HG03045 (cell line): Measurements from ENCODE around the gene LPP.

Source experiments
- ATAC-seq: cut with Tn5 transposase; IDR thresholded peaks from one replicate; pipeline ENCODE4 v1.9.1; 2021; ENCODE audit warnings: mild to moderate bottlenecking, moderate library complexity; ENCODE audit not compliant: unreplicated experiment

LPP gene

DNA sequence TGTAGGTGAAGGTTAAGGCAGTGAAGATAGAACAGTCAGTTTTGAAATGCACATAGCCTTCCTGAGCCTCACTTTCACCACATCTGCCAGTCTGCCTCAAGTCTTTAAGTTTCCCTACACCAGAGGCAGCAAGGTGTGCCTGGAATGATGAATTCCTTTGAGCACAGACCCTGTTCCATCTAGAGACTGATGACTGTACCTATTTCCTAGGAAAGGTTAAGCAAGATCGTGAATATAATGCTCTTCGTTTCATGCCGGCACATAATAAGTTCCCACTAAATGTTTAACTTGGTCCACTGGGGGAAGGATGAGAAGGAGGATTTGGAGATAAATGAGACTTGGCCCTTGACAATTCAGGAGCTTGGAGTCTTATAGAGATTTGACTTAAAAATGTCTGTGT is 141.9 kb downstream of the LPP start:
- ATAC-seq: no peak

DNA sequence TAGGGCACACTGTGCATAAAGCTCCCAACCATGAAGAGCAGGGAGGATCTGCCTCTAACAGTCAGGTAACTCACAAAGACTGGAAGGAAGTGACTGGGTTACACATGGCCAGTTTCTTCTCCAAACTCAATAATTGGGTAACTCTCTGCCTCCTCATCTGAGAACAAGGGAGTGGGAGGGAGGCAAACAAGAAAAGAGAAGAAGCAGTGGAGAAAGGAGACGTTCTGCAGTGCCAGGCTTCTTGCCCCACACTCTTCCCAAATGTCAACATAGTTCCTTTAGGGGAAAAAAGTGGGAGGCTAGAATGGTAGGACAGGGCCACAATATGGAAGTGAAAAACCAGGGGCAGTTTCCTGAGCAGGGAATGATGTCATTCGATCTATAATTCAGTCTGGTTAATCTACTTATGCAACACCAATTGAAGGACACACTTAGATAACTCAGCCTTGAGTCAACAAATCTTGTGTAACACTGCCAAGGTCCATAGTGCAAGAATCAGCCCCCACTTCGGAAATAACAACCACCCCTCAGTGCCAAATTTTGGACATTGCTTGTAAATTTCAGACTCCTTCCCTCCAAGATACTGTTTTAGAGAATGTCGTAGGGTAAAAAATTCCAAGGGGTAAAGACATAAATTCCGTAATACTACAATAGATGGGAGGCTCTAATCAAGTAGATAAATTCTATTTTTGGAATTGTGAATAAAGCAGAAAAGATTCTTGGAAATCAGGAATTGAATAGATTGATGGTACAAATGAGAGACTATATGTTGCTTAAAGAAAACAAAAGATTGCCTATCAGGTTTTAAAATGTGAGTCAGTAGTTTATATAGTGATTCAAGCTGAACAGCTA is 143.0 kb downstream of the LPP start:
- no peak for ATAC-seq

DNA sequence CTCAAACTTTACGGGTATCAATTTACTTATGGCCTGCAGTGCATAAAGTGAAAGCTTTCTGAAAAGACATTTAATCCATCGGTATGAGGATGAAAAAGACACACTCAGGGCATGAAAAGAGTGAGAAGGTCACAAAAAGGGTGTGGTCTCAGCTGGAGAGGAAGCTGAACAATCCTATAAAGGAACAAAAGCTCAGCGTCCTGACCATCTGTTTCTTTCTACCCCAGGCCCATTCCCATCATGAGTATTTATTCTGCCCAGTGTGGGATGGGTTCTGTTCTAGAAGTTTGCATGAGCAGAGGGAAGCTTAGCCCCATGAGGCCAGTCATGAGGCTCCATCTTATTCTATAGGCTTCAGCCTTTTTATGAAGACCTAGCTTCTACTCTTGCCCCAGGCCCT is 144.6 kb downstream of the LPP start:
- ATAC-seq: no peak

DNA sequence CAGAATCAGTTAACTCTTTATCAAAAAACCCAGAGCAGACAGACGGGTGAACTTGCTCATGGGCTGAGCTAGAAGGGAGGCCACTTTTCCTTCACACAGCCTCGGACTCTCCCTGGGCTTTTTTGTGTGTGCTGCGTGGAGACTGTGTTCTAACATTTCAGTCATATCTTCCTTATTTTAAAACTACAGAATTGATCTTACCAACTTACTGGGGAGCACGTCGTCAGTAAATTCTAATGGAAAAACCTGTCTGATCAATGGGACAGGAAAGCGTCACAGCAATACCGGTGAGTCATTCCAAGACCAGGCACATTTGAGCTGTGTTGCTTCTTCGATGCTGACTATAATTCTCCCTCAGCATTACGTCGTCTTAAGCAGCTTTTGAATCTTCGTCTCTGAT is 145.1 kb downstream of the LPP start:
- ATAC-seq: no peak

DNA sequence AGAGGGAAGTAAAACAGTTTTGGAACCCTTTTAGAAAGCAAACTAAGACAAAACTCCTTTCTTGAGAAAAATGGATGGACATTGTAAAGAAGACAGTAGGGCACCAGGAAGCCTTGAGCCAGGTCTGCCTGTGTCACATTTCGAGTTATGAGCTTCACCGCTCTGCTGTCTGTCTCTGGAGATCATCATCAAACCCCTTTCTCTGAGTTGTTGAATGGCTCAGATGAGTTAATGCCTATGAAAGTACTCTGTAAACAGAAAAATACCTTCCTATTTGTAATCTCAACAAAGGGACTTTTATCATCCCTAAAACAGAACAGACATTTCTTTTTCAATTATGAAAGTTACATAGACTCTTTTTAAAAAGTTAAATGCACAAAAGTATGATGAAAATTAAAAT is 145.8 kb downstream of the LPP start:
- ATAC-seq: no peak

DNA sequence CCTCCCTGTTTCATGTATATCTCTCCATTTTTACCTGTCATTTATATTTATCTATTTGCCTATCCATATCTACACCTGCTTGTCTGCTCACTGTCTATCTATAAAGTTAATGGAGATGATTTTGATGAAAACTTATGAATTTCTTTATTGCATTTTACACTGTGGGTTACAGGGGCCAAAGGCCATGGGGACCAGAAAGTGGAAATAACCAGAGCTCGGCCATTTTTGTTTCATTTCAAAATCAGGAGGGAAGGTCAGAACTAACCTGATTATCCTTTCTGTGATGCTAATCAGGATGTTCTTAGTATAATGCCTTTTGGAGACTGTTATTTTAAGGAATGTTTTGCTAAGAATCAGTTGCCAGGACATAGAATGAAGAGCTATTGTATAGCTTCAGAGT is 147.2 kb downstream of the LPP start:
- ATAC-seq: no peak

DNA sequence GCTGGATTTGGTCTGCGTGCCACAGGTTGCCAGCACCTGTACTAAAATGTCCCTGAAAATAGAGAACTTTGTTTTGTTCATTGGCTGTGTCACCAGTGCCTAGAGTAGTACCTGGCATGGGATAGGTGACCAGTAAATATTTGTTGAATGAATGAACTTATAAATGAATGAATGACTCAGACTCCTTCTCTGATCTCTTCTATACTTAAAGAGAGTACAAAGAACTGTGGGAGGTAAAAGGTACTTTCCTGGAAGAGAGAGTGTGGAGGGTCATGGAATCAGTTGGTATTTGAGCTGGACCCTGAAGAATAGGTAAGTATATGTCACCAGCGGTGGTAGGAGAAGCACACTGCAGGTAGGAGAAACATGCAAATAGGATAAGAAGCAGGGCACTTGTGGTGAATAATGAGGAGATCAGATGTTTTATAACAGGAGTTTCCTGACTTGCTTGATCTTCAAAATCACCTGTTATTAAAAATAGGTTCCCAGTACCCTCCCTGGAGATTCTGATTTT is 149.4 kb downstream of the LPP start:
- ATAC-seq: no peak

DNA sequence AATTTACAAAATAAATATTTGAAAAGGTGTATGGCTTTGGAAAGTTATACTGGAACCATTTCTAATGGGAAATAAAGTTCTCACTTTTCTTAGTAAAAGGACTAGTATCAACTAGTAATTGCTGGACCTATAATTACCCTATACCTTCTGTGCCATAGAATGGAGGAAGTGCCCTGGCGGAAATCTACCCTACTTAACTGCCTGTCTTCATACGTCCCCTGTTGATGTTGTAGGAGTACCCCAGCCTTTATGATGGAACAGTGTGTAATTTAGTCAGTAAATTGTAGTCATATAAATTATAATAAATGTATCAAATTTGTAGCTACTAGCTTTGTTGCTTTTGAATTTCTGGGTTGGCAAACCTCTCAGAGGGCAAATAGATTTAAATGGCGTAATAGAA is 149.9 kb downstream of the LPP start:
- no peak for ATAC-seq

DNA sequence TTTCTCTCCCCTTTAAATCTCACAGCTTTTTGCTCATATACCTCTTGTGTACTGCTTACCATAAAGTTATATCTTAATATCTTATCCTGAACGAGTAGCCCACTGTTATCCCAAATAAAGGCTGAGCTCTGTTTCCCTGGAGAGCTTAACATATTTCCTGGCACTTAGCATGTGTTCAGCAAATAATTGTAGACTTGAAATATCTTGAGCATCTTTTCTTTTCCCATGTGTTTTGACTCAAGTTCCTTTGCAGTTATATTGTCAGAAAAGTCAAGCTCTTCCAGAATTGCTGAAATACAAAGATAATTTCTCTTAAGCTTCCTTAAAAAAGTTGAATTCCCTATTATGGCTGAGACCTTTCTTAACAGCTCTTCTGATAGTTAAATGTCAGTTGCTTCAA is 150.5 kb downstream of the LPP start:
- ATAC-seq: no peak

DNA sequence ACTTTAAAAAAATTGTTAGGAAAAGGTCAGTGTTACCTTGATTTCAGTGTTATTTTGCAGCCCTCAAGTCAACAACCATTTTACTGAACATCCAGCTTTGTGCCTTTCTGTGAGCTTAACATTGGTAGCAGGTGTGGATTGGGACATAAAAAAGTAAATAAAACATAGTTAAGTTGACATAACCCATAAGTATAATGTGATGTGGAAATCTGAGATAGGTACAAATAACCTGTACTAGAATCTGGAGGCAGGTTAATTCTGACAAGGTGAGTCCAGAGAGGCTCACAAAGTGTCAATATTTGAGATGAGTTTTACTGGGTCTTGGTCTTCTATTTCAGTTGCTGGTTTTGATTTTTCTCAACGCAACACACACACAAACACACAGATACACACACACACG is 151.3 kb downstream of the LPP start:
- ATAC-seq: no peak

DNA sequence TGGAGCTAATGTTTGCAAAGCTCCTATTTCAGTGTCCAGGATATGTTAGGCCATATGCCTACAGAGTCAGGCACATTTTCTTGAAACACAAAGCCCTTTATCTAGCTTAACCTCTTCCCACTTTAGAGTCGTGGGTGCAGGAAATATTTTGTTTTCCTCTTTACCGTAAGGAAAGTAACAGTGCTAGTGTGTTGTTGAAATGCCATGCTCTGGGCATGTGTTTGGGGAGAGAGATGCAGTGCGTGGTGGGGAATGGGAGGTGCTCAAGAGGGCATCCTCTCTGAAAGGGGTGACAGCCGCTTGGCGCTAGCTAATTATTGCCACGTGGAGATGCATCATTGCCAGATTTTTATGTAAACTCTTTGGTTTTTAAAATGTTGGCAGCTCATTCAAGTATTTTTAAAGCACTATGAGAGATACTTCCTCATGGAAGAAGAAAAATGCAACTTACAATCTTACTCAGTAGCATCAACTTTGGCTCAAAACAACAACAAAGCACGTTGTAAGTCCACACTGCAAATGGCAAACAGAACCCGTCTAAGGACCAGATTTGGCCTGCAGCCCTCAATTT is 152.6 kb downstream of the LPP start:
- ATAC-seq: no peak

DNA sequence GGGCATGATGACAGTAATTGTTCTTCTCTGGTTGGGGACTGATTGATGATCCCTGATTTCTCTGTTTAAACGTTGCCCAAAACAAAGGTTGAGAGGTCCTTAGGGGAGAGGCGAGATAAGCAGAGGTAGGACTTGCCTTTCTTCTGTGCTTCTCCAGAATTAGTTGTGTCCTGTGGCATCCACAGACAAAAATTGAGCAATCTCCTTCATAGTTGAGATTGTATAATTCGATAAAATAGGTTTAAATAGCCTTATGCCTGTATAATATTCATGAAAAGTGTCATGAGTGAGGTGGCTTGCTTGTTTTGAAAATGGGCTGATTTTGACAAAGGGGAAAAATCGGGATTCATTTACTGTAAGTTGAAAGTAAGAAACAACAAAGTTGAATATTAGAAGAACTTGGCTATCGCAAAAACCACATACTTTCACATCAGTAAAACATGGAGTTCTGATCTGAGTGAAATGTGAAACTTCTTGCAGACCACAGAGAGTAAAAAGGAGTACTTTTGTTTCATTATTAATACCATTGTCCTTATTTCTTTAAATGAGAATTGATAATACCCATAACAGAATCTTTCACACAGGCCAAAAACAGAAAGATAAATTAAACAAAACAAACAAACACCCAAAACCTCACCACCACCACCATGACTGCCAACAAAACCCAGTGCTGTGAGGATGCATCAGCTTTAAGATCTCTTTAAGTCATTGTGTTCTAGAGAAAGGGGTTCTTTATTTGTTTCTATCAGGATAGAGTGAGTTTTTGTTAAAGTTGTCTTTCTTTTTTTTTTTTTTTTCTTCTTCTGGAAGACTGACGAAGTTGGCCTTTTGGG is 155.7 kb downstream of the LPP start:
- peak; percentile 95 for ATAC-seq

DNA sequence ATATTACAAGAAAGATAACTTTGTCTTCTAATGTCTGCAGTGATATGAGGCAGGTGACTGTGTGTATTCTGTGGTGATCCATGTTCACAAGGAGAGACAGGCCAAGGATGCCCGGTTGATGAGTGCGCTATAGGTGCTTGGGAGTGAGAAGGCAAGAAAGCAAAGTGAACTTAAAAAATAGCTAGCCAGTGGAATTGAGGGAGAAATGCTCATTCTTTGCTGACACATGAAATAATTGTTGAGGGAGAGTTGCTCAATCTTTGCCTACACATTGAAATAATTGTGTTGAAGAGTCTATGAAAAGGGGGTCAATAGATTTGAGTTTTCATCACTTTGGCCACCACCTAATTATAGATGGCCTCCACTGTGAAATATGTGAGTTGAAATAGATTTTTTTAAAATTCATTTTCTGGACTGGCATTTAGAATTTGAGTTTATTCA is 156.3 kb downstream of the LPP start:
- no peak for ATAC-seq

DNA sequence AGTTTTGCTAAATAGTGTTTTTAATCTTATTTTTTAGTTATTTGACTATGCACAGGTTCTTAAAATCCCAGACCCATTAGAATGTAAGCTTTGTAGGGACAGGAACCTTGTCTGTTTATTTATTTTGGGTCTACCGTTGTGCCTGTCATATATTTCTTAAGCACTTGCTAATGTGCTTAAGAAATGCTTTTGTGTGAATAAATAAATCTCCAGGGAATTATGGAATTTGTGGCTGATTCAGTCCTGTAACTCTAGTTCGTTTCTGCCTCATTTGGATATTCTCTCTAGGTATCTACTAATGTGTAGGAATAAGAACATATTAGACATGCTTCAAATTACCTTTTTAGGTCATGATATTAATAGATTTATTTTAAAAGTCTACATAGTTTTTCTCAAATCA is 161.6 kb downstream of the LPP start:
- ATAC-seq: no peak

DNA sequence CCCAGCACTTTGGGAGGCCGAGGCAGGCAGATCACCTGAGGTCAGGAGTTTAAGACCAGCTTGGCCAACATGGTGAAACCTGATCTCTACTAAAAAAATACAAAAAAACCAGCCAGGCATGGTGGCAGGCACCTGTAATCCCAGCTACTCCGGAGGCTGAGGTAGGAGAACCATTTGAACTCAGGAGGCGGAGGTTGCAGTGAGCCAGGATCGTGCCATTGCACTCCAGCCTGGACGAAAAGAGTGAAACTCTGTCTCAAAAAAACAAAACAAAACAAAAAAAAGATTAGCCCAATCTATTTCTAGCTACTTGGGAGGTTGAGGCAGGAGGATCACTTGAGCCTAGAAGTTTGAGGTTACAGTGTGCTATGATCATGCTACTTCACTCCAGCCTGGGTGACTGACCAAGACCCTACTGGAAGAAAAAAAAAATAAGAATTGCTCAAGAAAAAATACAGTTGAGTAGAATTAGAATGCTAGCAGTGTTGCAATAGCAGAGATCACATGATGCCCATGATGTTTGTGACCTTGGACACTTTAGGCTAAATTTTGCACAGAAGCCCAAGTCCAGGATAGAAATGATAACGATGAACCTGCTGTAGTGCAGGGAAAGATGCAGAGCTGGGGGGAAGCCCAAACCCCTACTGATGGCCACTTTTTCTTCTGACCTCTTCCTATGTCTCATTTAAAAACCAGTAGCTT is 162.2 kb downstream of the LPP start:
- no peak for ATAC-seq

DNA sequence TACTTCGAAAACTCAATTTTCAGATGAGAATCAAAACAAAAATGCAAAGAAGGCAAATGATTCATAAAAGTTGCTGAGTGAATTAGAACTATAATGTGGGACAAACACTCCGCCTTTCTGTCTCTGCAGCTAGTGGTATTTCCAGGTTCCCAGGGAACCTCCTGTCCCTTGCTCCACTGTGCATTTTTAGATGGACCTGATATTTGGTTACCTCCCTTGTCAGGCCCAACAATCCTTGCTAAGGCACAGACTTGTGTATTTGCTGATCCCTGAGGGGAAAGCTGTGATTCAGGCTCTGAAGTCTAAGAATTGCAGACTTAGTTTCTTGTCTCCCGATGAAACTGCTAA is 162.7 kb downstream of the LPP start:
- ATAC-seq: no peak

DNA sequence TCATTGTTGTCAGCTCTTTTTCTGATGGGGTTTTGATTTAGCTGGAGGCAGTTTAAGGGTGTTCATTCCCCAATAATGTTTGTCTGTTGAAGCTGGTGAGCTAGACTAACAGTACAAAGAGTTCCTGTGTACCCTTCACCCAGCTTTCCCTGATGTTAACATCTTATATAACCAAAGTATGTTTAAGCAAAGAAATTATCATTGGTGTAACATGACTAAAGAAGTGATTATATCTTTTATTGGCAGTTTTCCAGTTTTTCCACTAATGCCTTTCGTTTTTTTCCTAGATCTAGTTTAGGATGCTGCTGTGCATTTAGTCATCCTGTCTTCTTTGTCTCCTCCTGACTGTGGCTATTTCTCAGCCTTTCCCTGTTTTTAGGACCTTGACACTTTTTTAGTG is 165.6 kb downstream of the LPP start:
- no peak for ATAC-seq

DNA sequence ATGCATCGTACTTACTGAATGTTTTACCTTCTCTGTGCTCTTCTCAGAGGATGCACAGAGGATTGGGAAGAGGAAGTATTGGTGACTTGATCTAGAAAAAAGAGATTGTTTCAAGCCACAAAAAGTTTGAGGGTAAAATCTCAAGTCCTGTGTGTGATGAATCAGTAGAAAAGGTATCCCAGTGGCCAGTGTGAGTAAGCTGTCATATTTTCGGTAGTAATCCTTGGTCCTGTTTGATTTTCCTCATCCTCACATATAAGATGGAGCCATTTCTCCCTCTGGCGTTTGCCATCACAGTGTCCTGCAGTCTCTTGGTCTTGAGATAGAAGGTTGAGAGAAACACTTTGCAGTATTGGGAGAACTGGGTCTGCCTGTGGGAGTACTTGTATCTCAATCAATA is 166.8 kb downstream of the LPP start:
- no peak for ATAC-seq

DNA sequence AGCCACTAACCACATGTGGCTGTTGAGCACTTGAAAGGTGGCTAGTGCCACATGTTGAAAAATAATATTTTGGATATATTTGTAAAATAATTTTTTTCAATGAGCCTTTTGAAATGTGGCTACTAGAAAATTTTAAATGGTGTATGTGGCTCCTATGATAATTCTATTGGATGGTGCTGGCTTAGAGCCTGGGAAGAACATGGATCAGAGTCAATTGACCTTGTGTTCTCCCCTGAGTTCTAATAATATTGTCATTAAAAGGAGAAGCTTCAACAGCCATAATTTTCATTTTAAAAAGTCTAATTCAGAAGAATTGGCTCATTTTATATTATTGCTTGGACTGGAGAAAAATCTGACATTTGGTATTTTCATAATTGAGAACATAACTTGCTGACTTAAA is 167.3 kb downstream of the LPP start:
- no peak for ATAC-seq

DNA sequence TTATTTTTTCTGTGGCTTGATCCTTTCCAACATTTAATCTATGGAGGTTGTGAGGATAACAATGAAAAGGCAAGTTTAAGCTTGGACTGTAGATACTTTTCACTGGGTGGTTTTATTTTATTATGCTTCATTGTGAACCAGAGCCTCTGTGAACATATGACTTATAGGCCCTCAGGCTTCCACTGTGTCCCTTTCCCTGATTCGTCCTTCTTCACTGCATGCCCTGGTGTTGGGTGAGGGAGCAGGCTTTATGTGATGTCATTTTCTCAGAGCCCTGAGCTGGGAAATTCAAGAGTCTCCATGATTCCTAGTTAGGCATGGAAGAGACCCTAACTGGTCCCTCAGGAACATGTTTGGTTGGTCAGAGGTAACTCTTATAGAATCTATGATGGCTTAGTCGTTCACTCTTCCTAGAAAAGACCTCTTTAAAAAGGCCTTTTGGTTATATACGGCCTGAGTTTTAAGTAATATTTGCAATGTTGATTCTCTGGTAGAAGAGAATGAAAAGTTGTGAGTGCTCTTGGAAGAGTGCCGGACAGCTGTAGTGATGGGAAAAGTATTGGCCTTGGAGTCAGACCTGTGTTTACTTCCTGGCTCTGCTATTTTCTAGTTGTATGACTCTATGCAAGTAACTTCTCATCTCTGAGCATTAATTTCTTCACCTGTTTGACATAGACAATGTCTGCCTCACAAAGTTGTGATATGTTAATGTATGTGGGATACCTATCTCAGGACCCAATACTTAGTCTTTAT is 168.4 kb downstream of the LPP start:
- ATAC-seq: no peak
